T-helper 1 cell treated with Interleukin-12 subunit alpha and Interleukin-12 subunit beta and Interleukin-4 antibody, amounts not matched to agents 30 μg/mL and 1 μg/mL, for 36 hours (primary cell): ENCODE results near the gene SLC36A3.

Source experiments
- H3K27ac Mint-ChIP-seq: one replicate; pipeline ENCODE4 v1.8.0; 2021; ENCODE audit warnings: mild to moderate bottlenecking, mixed read lengths
- H3K27me3 Mint-ChIP-seq: one replicate; pipeline ENCODE4 v1.8.0; 2021; ENCODE audit warnings: low read depth, mixed read lengths
- H3K36me3 Mint-ChIP-seq: one replicate; pipeline ENCODE4 v1.8.0; 2021; ENCODE audit warnings: low read depth, mixed read lengths
- H3K4me1 Mint-ChIP-seq: one replicate; pipeline ENCODE4 v1.8.0; 2021; ENCODE audit warnings: low read depth, mixed read lengths
- H3K4me3 Mint-ChIP-seq: one replicate; pipeline ENCODE4 v1.8.0; 2021; ENCODE audit warnings: mild to moderate bottlenecking, moderate library complexity, mixed read lengths
- H3K9me3 Mint-ChIP-seq: one replicate; pipeline ENCODE4 v1.8.0; 2021; ENCODE audit warnings: mixed read lengths

The SLC36A3 gene

DNA sequence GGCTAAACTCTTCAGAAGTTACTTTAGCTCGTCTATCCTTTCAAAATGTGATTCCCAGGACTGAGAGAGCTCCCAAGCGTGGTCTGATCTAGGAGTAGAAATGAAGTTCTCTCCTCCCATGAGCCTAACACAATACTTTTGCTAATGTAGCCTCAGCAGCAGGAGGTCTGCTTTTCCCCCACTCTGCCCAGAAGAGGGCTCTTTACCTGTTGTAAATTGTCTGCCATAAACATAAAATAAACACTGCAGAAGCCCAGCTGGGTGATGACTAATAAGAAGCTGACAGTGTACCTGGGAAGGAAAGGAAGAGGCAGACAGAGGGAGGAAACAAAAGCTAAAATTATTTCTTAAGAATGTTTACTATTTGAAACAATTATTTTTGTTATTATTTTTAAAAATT lies 15.4 kb downstream of the SLC36A3 start:
- H3K4me3 Mint-ChIP-seq, result no peak overlapping the region
- no peaks in the 10 kb centered on the region for H3K27me3 Mint-ChIP-seq
- no peaks in the 10 kb centered on the region for H3K36me3 Mint-ChIP-seq
- H3K27ac Mint-ChIP-seq, result no peak overlapping the region
- H3K9me3 Mint-ChIP-seq, result no peaks in the 10 kb centered on the region
- peaks cover 3% of the 10 kb centered on the region for H3K4me1 Mint-ChIP-seq

DNA sequence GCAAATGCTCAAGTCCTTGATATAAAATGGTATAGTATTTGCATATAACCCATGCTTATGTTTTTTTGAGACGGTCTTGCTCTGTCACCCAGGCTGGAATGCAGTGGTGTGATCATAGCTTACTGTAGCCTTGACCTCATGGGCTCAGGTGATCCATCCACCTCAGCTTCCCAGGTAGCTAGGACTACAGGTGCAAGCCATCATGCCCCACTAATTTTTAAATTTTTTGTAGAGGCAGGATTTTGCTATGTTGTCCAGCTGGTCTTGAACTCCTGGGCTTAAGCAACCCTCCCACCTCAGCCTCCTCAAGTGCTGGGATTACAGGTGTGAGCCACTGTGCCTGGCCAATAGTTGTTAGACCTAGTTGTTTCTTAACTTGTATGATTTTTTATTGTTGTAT lies 17.3 kb downstream of the SLC36A3 start:
- peaks cover 3% of the 10 kb centered on the region for H3K4me1 Mint-ChIP-seq
- no peak overlapping the region for H3K4me3 Mint-ChIP-seq
- H3K9me3 Mint-ChIP-seq, result no peaks in the 10 kb centered on the region
- no peaks in the 10 kb centered on the region for H3K36me3 Mint-ChIP-seq
- H3K27me3 Mint-ChIP-seq, result no peaks in the 10 kb centered on the region
- H3K27ac Mint-ChIP-seq, result no peak overlapping the region

DNA sequence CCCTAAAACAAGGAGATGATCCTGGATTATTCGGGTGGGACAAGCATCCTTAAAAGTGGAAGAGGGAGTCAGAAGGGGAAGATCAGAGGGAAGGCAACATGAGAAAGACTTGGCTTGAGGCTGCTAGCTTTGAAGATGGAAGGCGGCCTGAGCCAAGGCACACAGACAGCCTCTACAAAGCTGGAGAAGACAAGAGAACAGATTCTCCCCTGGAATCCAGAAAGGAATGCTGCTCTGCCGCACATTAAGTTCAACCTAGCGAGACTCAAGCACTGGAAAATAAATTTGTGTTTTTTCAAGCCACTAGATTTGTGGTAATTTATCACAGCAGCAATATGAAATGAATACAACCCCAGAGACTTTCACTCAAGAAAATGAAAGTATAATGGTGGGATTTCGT lies 17.9 kb downstream of the SLC36A3 start:
- Mint-ChIP-seq H3K27me3 (no peaks in the 10 kb centered on the region), H3K36me3 (no peaks in the 10 kb centered on the region), H3K4me3 (no peak overlapping the region), H3K9me3 (no peaks in the 10 kb centered on the region), H3K4me1 (peaks cover 3% of the 10 kb centered on the region), H3K27ac (no peak overlapping the region)

DNA sequence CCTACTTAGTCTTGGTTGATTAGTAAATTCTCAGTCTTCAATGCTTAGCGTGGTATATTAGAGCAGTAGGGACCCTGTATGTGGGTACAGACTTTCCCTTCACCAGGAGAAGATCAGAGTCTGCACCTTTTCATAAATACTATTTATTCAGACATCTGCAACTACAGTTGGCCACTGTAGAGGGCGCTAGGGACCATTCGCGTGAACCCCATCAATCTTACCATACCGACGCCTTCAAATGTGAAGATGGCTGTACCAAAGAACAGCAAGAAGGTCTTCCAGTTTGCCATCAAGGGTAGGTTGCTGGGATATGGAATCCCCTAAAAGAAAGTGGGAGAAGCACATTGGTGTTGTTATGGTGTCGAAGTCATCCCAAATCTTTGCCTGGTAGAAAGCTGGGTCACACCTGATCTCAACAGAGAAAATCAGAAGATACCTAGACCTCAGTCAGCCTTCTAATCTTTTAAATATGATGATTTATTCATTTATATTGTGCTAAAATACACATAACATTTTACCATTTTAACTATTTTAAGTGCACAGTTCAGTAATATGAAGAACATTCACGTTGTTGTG lies 19.1 kb downstream of the SLC36A3 start:
- peaks cover 4% of the 10 kb centered on the region for H3K27me3 Mint-ChIP-seq
- no peaks in the 10 kb centered on the region for H3K36me3 Mint-ChIP-seq
- no peaks in the 10 kb centered on the region for H3K9me3 Mint-ChIP-seq
- peaks cover 3% of the 10 kb centered on the region for H3K4me1 Mint-ChIP-seq
- H3K27ac Mint-ChIP-seq, result no peak overlapping the region
- H3K4me3 Mint-ChIP-seq, result no peak overlapping the region

DNA sequence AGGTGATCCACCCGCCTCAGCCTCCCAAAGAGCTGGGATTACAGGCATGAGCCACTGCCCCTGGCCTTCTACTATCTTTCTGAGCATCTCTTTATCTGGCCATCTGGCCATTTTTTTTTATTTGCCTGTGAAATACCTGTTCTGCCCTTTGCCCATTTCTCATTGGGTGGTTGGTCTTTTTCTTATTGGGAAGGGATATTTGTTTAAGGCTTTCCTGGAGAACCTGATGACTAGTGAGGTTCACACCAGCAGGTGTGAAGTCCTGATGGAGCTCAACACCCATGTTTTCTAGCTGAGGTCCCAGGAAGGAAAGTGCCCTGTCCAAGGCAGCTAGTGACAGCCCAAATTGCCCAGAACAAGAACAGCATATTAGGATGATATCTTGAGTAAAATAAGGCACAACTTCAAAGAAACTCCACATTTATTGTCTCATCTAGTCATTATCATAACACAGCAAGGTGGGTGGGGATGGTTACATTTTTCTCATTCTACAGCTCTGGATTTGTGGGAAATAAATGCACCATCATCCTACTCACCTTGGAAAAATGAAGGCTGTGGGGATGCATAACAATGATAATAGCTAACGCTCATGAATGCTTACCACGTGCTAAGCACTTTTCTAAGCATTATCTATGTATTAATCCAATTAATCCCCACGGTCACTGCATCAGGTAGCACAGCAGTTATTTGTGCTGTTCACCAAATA lies 20.3 kb downstream of the SLC36A3 start:
- Mint-ChIP-seq H3K9me3 (no peaks in the 10 kb centered on the region), H3K27ac (no peak overlapping the region), H3K4me3 (no peak overlapping the region), H3K36me3 (no peaks in the 10 kb centered on the region), H3K27me3 (peaks cover 4% of the 10 kb centered on the region), H3K4me1 (peaks cover 3% of the 10 kb centered on the region)

DNA sequence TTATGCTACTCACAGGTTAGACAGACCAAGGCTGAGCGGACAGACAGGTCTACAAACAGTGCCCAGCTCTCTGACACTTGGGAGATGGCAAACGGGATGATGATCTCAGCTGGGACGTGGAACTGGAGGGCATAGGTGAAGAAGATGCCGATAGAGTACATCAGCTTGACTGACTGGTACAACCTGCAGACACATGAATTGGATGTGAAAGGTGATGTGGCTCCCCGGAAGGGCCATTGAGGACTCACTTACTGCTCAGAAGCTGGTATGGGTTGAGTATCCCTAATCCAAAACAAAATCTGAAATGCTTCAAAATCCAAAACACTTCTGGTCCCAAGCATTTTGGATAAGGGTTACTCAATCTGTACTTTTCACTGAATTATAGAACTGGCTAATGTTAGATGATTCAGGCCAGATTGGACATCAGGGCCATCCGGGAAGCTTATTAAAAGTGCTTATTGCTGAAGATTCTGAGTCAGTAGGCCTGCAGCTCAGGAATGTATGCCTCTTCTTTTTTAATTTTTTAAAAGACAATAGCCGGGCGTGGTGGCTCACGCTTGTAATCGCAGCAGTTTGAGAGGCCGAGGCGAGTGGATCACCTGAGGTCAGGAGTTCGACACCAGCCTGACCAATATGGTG lies 22.4 kb downstream of the SLC36A3 start:
- Mint-ChIP-seq H3K4me3 (no peak overlapping the region), H3K27ac (no peak overlapping the region), H3K36me3 (no peaks in the 10 kb centered on the region), H3K27me3 (peaks cover 5% of the 10 kb centered on the region), H3K4me1 (peaks cover 2% of the 10 kb centered on the region), H3K9me3 (no peaks in the 10 kb centered on the region)

DNA sequence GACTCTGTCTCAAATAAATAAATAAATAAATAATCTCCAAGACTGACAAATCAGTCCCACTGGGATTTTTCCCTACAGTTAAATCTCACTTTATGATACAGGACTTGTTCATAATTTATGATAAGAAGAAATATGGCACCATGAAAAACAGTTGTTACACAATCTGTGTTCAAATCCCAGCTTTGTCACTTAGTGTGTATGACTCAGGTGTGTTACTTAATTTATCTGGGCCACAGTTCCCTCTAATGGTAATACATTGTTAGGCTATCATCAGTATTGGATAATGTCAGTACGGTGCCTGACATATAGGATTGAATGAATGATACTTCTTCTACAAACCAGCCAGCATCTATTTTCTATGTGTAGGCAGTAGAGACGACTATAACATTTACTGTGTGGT lies 23.1 kb downstream of the SLC36A3 start:
- Mint-ChIP-seq H3K36me3 (no peaks in the 10 kb centered on the region), H3K27me3 (peaks cover 8% of the 10 kb centered on the region), H3K4me1 (peaks cover 2% of the 10 kb centered on the region), H3K4me3 (no peak overlapping the region), H3K27ac (no peak overlapping the region), H3K9me3 (no peaks in the 10 kb centered on the region)

DNA sequence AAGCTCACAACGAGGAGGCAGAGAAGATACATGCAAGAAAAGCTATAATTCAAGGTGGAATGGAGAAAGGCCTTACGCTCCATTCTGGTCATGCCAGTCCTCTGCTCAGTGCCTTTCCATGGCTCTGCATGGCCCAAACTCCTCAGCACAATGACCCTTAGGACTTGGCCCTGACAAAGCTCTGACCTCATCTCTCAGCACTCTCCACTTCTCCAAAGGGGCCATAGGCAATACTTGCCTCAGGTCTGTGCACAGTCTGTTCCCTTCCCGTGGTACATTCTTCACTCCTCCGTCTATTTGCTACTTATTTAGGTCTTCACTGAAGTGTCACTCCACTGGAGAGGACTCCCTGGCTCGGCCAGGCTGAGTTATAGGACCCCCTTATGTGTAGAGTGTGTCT lies 24.7 kb downstream of the SLC36A3 start:
- Mint-ChIP-seq H3K27me3 (peaks cover 8% of the 10 kb centered on the region), H3K9me3 (no peaks in the 10 kb centered on the region), H3K4me1 (no peaks in the 10 kb centered on the region), H3K27ac (no peak overlapping the region), H3K4me3 (no peak overlapping the region), H3K36me3 (no peaks in the 10 kb centered on the region)

DNA sequence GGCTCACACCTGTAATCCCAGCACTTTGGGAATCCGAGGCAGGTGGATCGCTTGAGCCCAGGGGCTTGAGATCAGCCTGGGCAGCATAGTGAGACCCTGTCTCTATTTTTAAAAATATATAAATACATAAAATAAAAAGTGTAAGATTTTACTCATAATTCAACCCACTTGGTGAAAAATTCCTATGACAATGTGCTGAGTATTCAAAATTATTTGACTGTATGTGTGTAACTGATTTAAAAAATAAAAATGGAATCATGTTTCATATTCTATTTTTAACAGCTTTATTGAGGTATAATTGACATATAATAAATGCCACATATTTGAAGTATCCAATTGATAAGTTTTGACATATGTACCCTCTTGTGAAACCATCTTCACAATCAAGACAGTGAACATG lies 27.8 kb downstream of the SLC36A3 start:
- Mint-ChIP-seq H3K4me1 (no peaks in the 10 kb centered on the region), H3K36me3 (no peaks in the 10 kb centered on the region), H3K27ac (no peak overlapping the region), H3K9me3 (no peaks in the 10 kb centered on the region), H3K27me3 (peaks cover 8% of the 10 kb centered on the region), H3K4me3 (no peak overlapping the region)

DNA sequence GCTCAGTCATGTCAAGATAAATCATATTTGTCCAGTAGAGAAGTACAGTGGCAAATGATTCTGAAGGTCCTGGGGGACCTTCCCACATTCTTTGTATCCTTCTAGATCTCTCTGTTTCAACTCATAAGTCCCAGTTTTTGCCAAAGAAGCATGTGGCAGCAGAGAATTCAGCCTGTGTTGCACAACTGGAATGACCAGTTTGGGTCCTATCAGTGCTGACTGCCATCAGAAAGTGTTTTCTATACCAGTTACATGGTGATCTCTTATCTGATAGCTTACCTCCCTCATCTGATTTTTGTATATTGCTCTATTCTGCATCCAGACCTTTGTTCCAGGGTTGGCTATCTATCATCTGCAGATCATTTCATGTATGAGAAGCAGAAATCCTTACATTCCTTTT lies 28.9 kb downstream of the SLC36A3 start:
- H3K27me3 Mint-ChIP-seq, result peaks cover 5% of the 10 kb centered on the region
- H3K4me1 Mint-ChIP-seq, result no peaks in the 10 kb centered on the region
- no peaks in the 10 kb centered on the region for H3K9me3 Mint-ChIP-seq
- H3K36me3 Mint-ChIP-seq, result no peaks in the 10 kb centered on the region
- H3K4me3 Mint-ChIP-seq, result no peak overlapping the region
- H3K27ac Mint-ChIP-seq, result no peak overlapping the region

DNA sequence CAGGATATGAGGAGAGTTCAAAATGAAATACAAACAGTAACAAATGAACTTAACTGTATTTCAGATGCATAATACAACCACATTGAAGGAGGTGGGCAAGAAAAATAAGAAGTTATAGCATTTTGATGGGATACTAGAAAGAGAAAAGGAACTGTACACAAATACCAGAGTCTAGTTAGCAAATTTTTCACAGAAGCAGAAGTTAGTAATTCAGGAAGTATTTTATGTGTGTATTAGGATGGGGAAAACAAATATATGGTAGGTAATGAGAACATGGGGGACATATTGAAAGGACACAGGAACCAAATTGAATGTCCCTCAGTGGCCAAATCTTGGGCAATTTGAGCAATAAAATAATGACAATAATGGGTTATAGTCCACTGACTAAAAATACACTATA lies 32.2 kb downstream of the SLC36A3 start:
- Mint-ChIP-seq H3K27ac (no peak overlapping the region), H3K36me3 (peaks cover 16% of the 10 kb centered on the region), H3K9me3 (no peaks in the 10 kb centered on the region), H3K4me1 (no peaks in the 10 kb centered on the region), H3K27me3 (peaks cover 4% of the 10 kb centered on the region), H3K4me3 (no peak overlapping the region)

DNA sequence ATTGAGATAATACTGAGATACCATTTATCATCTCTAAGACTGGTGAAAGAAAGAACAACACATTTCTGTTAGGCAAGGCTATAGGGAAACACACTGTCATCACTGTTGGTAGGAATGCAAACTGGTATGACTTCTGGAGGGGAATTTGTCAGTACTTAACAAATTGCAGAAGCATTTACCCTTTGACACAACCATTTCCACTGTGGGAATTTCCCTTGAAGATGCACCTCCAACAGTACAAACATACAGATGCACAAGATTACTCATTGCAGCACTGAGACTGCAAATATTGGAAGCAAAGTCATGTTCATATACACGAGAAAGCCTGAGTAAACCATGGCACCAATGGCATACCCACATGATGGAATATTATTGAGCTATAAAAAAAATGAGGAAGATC lies 33.0 kb downstream of the SLC36A3 start:
- Mint-ChIP-seq H3K27ac (no peak overlapping the region), H3K27me3 (no peaks in the 10 kb centered on the region), H3K4me1 (no peaks in the 10 kb centered on the region), H3K36me3 (peaks cover 16% of the 10 kb centered on the region), H3K4me3 (no peak overlapping the region), H3K9me3 (no peaks in the 10 kb centered on the region)

DNA sequence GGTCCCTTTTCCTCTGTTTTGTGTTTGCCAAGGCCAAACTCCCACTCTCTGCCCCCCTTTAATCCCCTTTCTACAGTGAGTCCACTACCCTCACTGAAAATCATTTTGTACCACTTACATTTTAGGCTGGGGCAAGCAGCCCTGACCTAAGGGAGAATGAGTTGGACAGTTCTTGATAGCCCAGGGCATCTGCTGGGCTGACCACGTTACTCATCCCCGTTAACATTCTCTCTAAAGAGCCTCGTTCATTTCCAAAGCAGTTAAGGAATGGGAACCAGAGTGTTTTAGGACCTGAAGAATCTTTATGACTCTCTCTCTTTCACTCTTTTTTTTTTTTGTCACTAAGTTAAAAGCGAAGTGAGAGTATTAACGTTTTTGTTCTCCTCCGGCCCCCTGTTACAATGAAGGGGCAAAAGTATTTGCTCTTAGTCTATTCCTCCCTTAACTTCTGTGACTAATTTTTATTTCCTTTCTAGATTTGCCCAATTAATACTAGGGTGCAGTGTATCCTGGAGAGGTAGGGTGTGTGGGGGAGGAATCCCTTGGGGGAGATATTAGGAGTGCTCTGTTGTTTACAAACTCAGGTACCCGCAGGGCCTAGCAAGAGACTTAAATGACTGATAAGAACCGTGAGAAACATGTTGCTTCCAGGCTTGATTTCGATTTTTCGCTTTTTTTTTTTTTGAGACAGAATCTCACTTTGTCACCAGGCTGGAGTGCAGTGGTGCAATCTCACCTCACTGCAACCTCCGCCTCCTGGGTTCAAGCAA lies 35.9 kb downstream of the SLC36A3 start:
- Mint-ChIP-seq H3K9me3 (no peaks in the 10 kb centered on the region), H3K27me3 (no peaks in the 10 kb centered on the region), H3K36me3 (peaks cover 30% of the 10 kb centered on the region), H3K4me3 (no peak overlapping the region), H3K4me1 (peaks cover 16% of the 10 kb centered on the region), H3K27ac (no peak overlapping the region)

DNA sequence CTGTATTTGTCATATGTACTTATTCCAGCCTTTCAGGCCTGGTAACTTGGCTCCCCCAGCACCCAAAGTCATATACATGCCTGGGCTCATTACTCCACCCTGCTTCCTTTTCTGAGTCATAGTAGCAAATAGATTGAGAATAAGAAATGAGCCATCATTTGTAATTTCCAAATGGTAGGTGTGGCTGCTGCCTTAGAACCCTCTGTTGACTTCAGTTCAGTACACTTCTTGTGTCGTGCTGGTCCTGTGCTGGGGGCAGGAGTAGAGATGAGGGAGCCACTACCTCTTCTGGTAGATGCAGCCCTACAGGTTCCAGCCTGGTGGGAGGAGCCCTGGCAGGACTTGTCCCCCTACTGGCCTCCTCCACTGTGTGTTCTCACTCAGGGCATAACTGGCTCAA lies 39.5 kb downstream of the SLC36A3 start:
- Mint-ChIP-seq H3K4me3 (no peak overlapping the region), H3K9me3 (no peaks in the 10 kb centered on the region), H3K36me3 (peaks cover 37% of the 10 kb centered on the region)

DNA sequence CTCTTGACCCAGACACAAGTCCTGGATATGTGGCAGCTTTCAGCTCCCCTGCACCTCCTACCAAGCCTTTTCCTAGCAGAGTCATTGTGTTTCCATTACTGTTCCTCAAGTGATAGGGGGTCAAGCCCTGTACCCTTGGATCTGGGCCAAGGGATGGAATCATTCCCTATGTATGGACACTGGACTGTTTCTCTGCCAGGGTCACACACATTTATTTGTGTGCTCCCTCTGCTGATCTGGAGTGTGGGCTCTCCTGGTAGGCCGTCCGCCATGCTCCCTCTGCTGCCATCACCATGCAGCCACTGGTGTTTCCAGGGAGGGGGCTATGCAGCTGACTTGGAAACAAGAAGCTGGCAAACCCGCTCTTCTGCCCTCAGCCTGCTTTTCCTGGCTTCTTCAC lies 41.0 kb downstream of the SLC36A3 start:
- no peak overlapping the region for H3K4me3 Mint-ChIP-seq
- H3K27ac Mint-ChIP-seq, result no peak overlapping the region
- no peaks in the 10 kb centered on the region for H3K27me3 Mint-ChIP-seq
- peaks cover 31% of the 10 kb centered on the region for H3K36me3 Mint-ChIP-seq
- peaks cover 19% of the 10 kb centered on the region for H3K4me1 Mint-ChIP-seq
- no peaks in the 10 kb centered on the region for H3K9me3 Mint-ChIP-seq

More for the DNA sequence above, 39.5 kb downstream of the SLC36A3 start:
- Mint-ChIP-seq H3K4me1 (peaks cover 16% of the 10 kb centered on the region), H3K27me3 (no peaks in the 10 kb centered on the region), H3K27ac (peak overlapping the region; percentile 83)
